Measurements from ENCODE around the gene SDC1.

The SDC1 gene

DNA sequence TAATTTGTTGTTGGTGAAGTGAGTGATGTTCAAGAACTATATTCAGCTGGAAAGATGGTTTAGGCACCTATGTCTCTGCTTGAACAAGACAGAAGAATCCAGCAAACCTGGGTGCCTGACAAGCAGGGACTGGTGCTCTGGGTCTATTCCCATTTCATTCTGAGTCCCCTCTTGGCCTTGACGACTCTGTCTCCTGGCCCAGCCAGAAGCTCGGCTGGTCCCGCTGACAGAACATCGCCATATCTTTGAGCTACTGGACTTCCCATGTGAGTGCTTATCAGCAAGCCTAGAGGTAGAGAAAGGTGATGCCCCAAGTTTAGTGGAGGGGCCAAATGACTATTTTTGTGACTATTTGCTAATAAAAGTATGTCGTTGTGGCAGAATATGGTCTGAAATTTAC is 48.2 kb downstream of the SDC1 start:
- no peak for DNase-seq (ENCODE audit: extremely low spot score)
- CTCF ChIA-PET, result no interaction called here
- TF ChIP-seq FOXK2 (IDR thresholded peaks at IDR 0.05), result no peak
- TF ChIP-seq L3MBTL2 (conservative IDR thresholded peaks at IDR 0.05), result no peak
- no peak for TF ChIP-seq SUZ12 (IDR thresholded peaks at IDR 0.05)
- TF ChIP-seq HDGF (IDR thresholded peaks at IDR 0.05; ENCODE audit: borderline replicate concordance), result no peak
- TF ChIP-seq ZNF384 (IDR thresholded peaks at IDR 0.05), result no peak
- TF ChIP-seq TARDBP (IDR thresholded peaks at IDR 0.05), result no peak
- TF ChIP-seq FOXM1 (IDR thresholded peaks at IDR 0.05; ENCODE audit: borderline replicate concordance), result no peak
- no peak for TF ChIP-seq BHLHE40 (IDR thresholded peaks at IDR 0.05; ENCODE audit: borderline replicate concordance)
- TF ChIP-seq ELF4 (IDR thresholded peaks at IDR 0.05), result no peak
- TF ChIP-seq, protein P1, sequence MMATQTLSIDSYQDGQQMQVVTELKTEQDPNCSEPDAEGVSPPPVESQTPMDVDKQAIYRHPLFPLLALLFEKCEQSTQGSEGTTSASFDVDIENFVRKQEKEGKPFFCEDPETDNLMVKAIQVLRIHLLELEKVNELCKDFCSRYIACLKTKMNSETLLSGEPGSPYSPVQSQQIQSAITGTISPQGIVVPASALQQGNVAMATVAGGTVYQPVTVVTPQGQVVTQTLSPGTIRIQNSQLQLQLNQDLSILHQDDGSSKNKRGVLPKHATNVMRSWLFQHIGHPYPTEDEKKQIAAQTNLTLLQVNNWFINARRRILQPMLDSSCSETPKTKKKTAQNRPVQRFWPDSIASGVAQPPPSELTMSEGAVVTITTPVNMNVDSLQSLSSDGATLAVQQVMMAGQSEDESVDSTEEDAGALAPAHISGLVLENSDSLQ (IDR thresholded peaks at IDR 0.05), result no peak
- no peak for TF ChIP-seq ARNT (IDR thresholded peaks at IDR 0.05)
- TF ChIP-seq CTBP1 (IDR thresholded peaks at IDR 0.05; ENCODE audit: borderline replicate concordance), result no peak
- TF ChIP-seq NFRKB (IDR thresholded peaks at IDR 0.05), result no peak
- TF ChIP-seq LEF1 (IDR thresholded peaks at IDR 0.05; ENCODE audit: borderline replicate concordance), result no peak
- no peak for TF ChIP-seq FOXA1 (IDR thresholded peaks at IDR 0.05)
- TF ChIP-seq SP1 (IDR thresholded peaks at IDR 0.05), result no peak
- POLR2A ChIA-PET, result no interaction called here

DNA sequence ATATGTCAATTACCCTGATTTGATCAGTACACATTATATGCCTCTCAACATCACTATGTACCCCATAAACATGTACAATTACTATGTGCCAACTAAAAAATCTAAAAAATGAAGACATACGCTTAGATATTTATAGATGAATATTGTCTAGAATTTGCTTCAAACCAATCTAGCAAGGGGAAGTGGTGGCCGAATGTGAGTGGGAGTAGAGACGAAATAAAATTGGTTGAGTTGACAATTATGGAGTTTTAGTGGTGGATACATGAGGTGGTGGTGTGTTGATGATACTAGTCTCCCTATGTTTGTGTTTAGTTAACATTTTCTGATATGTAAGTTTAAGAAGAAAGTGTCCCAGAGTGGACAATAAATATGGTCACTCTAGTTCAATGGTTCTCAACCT is 49.0 kb downstream of the SDC1 start:
- no peak for TF ChIP-seq FOXK2 (IDR thresholded peaks at IDR 0.05)
- TF ChIP-seq SUZ12 (IDR thresholded peaks at IDR 0.05), result no peak
- TF ChIP-seq LEF1 (IDR thresholded peaks at IDR 0.05; ENCODE audit: borderline replicate concordance), result no peak
- no peak for TF ChIP-seq FOXA1 (IDR thresholded peaks at IDR 0.05)
- no peak for TF ChIP-seq ELF4 (IDR thresholded peaks at IDR 0.05)
- no peak for TF ChIP-seq ARNT (IDR thresholded peaks at IDR 0.05)
- TF ChIP-seq FOXM1 (IDR thresholded peaks at IDR 0.05; ENCODE audit: borderline replicate concordance), result no peak
- no peak for TF ChIP-seq L3MBTL2 (conservative IDR thresholded peaks at IDR 0.05)
- TF ChIP-seq ZNF384 (IDR thresholded peaks at IDR 0.05), result no peak
- no peak for TF ChIP-seq HDGF (IDR thresholded peaks at IDR 0.05; ENCODE audit: borderline replicate concordance)
- no peak for TF ChIP-seq BHLHE40 (IDR thresholded peaks at IDR 0.05; ENCODE audit: borderline replicate concordance)
- TF ChIP-seq NFRKB (IDR thresholded peaks at IDR 0.05), result no peak
- TF ChIP-seq CTBP1 (IDR thresholded peaks at IDR 0.05; ENCODE audit: borderline replicate concordance), result no peak
- TF ChIP-seq SP1 (IDR thresholded peaks at IDR 0.05), result no peak
- TF ChIP-seq, protein P1 (IDR thresholded peaks at IDR 0.05), result no peak
- no peak for TF ChIP-seq TARDBP (IDR thresholded peaks at IDR 0.05)
- ChIA-PET POLR2A (no interaction called here), CTCF (no interaction called here)
- no peak for DNase-seq (ENCODE audit: extremely low spot score)

DNA sequence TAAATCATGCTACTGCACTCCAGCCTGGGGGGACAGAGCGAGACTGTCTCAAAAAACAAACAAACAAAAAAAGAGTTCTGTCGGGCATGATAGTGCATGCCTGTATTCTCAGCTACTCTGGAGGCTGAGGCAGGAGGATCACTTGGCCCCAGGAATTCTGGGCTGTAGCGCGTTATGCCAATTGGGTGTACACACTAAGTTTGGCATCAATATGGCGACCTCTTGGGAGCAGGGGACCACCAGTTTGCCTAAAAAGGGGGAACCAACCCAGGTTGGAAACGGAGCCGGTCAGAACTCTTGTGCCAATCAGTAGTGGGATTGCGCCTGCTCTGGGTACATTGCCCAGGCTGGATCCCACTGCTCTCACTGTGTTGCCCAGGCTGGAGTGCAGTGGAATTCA is 49.7 kb downstream of the SDC1 start:
- no peak for DNase-seq (ENCODE audit: extremely low spot score)
- POLR2A ChIA-PET, result no interaction called here
- CTCF ChIA-PET, result no interaction called here
- TF ChIP-seq SUZ12 (IDR thresholded peaks at IDR 0.05) (no peak), FOXA1 (IDR thresholded peaks at IDR 0.05) (no peak), ARNT (IDR thresholded peaks at IDR 0.05) (no peak), BHLHE40 (IDR thresholded peaks at IDR 0.05; ENCODE audit: borderline replicate concordance) (no peak), HDGF (IDR thresholded peaks at IDR 0.05; ENCODE audit: borderline replicate concordance) (no peak), SP1 (IDR thresholded peaks at IDR 0.05) (no peak), LEF1 (IDR thresholded peaks at IDR 0.05; ENCODE audit: borderline replicate concordance) (no peak), NFRKB (IDR thresholded peaks at IDR 0.05) (no peak), ELF4 (IDR thresholded peaks at IDR 0.05) (no peak), FOXK2 (IDR thresholded peaks at IDR 0.05) (no peak)

GRCh38 chr2:20174410-20174809 is 50.5 kb downstream of the SDC1 start:
- POLR2A ChIA-PET, result no interaction called here

DNA sequence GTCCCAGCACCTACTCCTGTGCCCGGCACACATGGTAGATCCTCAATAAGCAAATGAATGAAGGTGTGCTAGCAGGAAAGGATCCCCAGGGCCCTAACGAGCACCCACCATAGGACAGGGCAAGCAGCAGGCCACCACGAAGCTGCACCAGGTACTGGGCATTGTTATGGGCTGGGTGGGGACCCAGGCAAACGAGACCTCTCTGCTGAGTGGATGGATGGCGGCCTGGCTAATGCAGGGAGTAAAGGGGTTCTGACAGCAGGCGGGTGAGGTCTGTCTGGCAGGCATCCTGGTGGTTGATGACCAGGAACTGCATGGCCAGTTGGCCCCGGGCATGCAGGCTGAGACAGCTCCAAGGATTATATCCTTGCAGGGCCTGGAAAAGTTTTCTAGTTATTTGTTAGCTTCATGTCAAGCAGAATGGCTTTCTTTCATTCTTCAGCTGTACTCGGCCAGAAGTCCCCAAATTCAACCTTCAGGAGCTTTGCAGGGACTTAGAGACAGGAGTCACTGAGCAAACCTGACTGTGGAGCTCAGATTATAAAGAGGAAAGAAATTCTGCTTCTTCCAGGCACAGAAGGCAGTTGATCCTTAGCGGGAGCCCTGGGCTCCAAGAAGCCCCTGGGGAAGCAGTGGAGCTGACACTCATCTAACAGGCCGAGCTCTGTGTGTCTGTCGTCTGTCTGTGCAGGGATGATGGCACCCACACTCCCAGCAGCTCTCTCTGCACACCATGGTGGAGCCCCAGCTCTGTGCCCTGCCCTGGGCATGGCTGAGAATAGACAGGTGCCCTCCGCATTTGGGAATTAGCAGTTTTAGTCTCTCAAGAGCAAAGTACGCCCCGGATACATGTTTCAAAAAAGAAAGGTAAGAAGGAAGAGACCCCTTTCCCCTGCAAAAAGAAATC is 51.2 kb downstream of the SDC1 start:
- no peak for TF ChIP-seq FOXA1 (IDR thresholded peaks at IDR 0.05)
- no peak for TF ChIP-seq SP1 (IDR thresholded peaks at IDR 0.05)
- TF ChIP-seq ARNT (IDR thresholded peaks at IDR 0.05), result no peak
- TF ChIP-seq TARDBP (IDR thresholded peaks at IDR 0.05), result no peak
- TF ChIP-seq L3MBTL2 (conservative IDR thresholded peaks at IDR 0.05), result no peak
- no peak for TF ChIP-seq NFRKB (IDR thresholded peaks at IDR 0.05)
- no peak for TF ChIP-seq LEF1 (IDR thresholded peaks at IDR 0.05; ENCODE audit: borderline replicate concordance)
- no peak for TF ChIP-seq ELF4 (IDR thresholded peaks at IDR 0.05)
- TF ChIP-seq ZNF384 (IDR thresholded peaks at IDR 0.05), result no peak
- TF ChIP-seq CTBP1 (IDR thresholded peaks at IDR 0.05; ENCODE audit: borderline replicate concordance), result no peak
- TF ChIP-seq BHLHE40 (IDR thresholded peaks at IDR 0.05; ENCODE audit: borderline replicate concordance), result no peak
- no peak for TF ChIP-seq FOXM1 (IDR thresholded peaks at IDR 0.05; ENCODE audit: borderline replicate concordance)
- TF ChIP-seq, protein P1 (IDR thresholded peaks at IDR 0.05), result no peak
- no peak for TF ChIP-seq SUZ12 (IDR thresholded peaks at IDR 0.05)
- TF ChIP-seq FOXK2 (IDR thresholded peaks at IDR 0.05), result no peak
- no peak for TF ChIP-seq HDGF (IDR thresholded peaks at IDR 0.05; ENCODE audit: borderline replicate concordance)
- ChIA-PET CTCF (no interaction called here), POLR2A (no interaction called here)
- DNase-seq (ENCODE audit: extremely low spot score), result no peak

More at GRCh38 chr2:20174410-20174809, 50.5 kb downstream of the SDC1 start:
- DNase-seq (ENCODE audit: extremely low spot score), result no peak
- TF ChIP-seq BHLHE40 (IDR thresholded peaks at IDR 0.05; ENCODE audit: borderline replicate concordance) (no peak), LEF1 (IDR thresholded peaks at IDR 0.05; ENCODE audit: borderline replicate concordance) (no peak), ARNT (IDR thresholded peaks at IDR 0.05) (no peak), NFRKB (IDR thresholded peaks at IDR 0.05) (no peak), TARDBP (IDR thresholded peaks at IDR 0.05) (no peak), SUZ12 (IDR thresholded peaks at IDR 0.05) (no peak)
- CTCF ChIA-PET, result no interaction called here

All from HEK293T (cell line).